Measurements from ENCODE around the gene TINCR. TPM values are rescaled to one million over a fixed set of nuclear protein-coding genes. Genes with fewer than 3 reads are reported as not detected.

The TINCR gene
- total RNA-seq, 2 experiments from 2014 or later = 0.83 to 1.0 TPM

- no peak overlapping the region for H3K4me3 Mint-ChIP-seq
- no peak overlapping the region for H3K27ac Mint-ChIP-seq
- peaks cover 19% of the 10 kb centered on the region for H3K4me1 Mint-ChIP-seq (ENCODE audit: low read depth)
- DNase-seq = no peak
- H3K9me3 Mint-ChIP-seq = no peaks in the 10 kb centered on the region
- CTCF ChIA-PET = interaction anchor here (0.6 to 0.8 kb wide), 2 partner anchors 52 to 316 kb away, joined by 3 to 4 read pairs; no protein-coding TSS in a partner anchor
- intact Hi-C loops (cut with micrococcal nuclease) = loop anchor here (10.0 kb wide), 1 partner anchor 208 kb away; the partner anchor contains the start of gene DUS3L
- peaks cover 27% of the 10 kb centered on the region for H3K36me3 Mint-ChIP-seq (ENCODE audit: low read depth)
- no peaks in the 10 kb centered on the region for H3K27me3 Mint-ChIP-seq (ENCODE audit: low read depth)
These were observed 19.3 kb upstream of the TINCR start for GRCh38 chr19:5587071-5587455.

DNA sequence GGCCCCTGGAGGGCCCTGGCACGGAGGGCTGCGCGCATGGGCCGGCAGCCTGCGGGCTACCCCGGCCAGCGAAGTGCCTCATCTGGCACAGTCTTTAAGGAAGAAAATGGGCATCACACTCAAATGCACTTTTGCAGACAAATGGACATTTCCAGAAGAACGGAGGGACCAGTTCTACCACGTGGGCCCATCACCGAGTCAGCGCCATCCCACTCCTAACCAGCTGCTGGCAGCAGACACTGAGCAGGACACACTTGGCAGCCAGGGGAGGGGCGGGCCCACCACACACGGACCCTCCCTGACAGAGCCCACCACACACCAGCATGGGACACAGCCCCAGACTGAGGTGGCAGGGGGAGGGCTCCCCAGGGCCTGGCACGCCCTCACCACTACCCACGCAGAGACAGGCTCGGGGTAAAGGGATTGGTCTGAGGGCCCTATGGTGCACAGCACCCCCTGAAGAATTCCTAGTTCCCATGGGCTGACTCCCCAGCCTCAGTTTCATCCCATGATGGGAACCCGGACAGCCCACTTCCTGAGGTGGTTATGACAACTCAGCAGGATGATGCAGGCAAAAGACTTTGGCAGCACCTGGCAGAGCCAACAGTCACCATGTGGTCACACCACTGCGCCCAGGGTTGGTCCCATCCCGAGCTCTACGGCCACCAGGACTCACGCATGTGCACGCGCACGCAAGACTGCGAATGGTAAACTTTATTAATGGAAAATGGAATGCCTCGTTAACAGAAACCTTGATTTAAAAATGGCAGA lies 18.7 kb upstream of the TINCR start:
- H3K4me3 Mint-ChIP-seq = no peak overlapping the region
- H3K27me3 Mint-ChIP-seq (ENCODE audit: low read depth) = no peaks in the 10 kb centered on the region
- H3K27ac Mint-ChIP-seq = peak overlapping the region; percentile 18
- CTCF ChIA-PET = interaction anchor here (0.6 to 0.8 kb wide), 2 partner anchors 52 to 317 kb away, joined by 3 to 4 read pairs; no protein-coding TSS in a partner anchor
- DNase-seq = no peak
- intact Hi-C loops (cut with micrococcal nuclease) = loop anchor here (10.0 kb wide), 1 partner anchor 208 kb away; the partner anchor contains the start of gene DUS3L
- H3K4me1 Mint-ChIP-seq (ENCODE audit: low read depth) = peaks cover 19% of the 10 kb centered on the region
- H3K9me3 Mint-ChIP-seq = no peaks in the 10 kb centered on the region
- peaks cover 22% of the 10 kb centered on the region for H3K36me3 Mint-ChIP-seq (ENCODE audit: low read depth)

- no peak overlapping the region for H3K4me3 Mint-ChIP-seq
- H3K27me3 Mint-ChIP-seq (ENCODE audit: low read depth) = no peaks in the 10 kb centered on the region
- peaks cover 21% of the 10 kb centered on the region for H3K36me3 Mint-ChIP-seq (ENCODE audit: low read depth)
- DNase-seq = peak; percentile 85
- no peaks in the 10 kb centered on the region for H3K9me3 Mint-ChIP-seq
- intact Hi-C loops (cut with micrococcal nuclease) = loop anchor here (10.0 kb wide), 1 partner anchor 209 kb away; the partner anchor contains the start of gene DUS3L
- peak overlapping the region; percentile 73 for H3K27ac Mint-ChIP-seq
- CTCF ChIA-PET = interaction anchor here (1.0 kb wide), 1 partner anchor 12 kb away, joined by 8 read pairs; no protein-coding TSS in a partner anchor
- peaks cover 19% of the 10 kb centered on the region for H3K4me1 Mint-ChIP-seq (ENCODE audit: low read depth)
These were observed 17.9 kb upstream of the TINCR start for GRCh38 chr19:5585461-5586299.

- no peaks in the 10 kb centered on the region for H3K9me3 Mint-ChIP-seq
- no peak overlapping the region for H3K4me3 Mint-ChIP-seq
- CTCF ChIA-PET = interaction anchor here (0.7 to 1.1 kb wide), 4 partner anchors 12 to 86 kb away, joined by 3 read pairs; partner anchors contain the start of gene TINCR
- no peak for DNase-seq
- H3K27ac Mint-ChIP-seq = no peak overlapping the region
- no peaks in the 10 kb centered on the region for H3K36me3 Mint-ChIP-seq (ENCODE audit: low read depth)
- no peaks in the 10 kb centered on the region for H3K27me3 Mint-ChIP-seq (ENCODE audit: low read depth)
- peaks cover 5% of the 10 kb centered on the region for H3K4me1 Mint-ChIP-seq (ENCODE audit: low read depth)
- intact Hi-C loops (cut with micrococcal nuclease) = loop anchor here (10.0 kb wide), 1 partner anchor 215 kb away; the partner anchor contains the start of gene DUS3L
These were observed 12.4 kb upstream of the TINCR start for GRCh38 chr19:5580161-5580571.

- CTCF ChIA-PET = interaction anchor here (0.6 to 1.1 kb wide), 3 partner anchors 58 to 811 kb away, joined by 3 read pairs; no protein-coding TSS in a partner anchor
- Mint-ChIP-seq H3K27me3 (ENCODE audit: low read depth) (no peaks in the 10 kb centered on the region), H3K36me3 (ENCODE audit: low read depth) (no peaks in the 10 kb centered on the region), H3K4me3 (no peak overlapping the region), H3K4me1 (ENCODE audit: low read depth) (peaks cover 5% of the 10 kb centered on the region), H3K9me3 (no peaks in the 10 kb centered on the region), H3K27ac (no peak overlapping the region)
- no peak for DNase-seq
- intact Hi-C loops (cut with micrococcal nuclease) = loop anchor here (10.0 kb wide), 1 partner anchor 215 kb away; the partner anchor contains the start of gene DUS3L
These were observed 11.9 kb upstream of the TINCR start for GRCh38 chr19:5579697-5580096.

- CTCF ChIA-PET = interaction anchor here (0.6 to 0.9 kb wide), 2 partner anchors 32 to 810 kb away, joined by 3 read pairs; no protein-coding TSS in a partner anchor
- Mint-ChIP-seq H3K4me3 (no peak overlapping the region), H3K27ac (no peak overlapping the region), H3K4me1 (ENCODE audit: low read depth) (peaks cover 5% of the 10 kb centered on the region), H3K36me3 (ENCODE audit: low read depth) (no peaks in the 10 kb centered on the region), H3K9me3 (no peaks in the 10 kb centered on the region), H3K27me3 (ENCODE audit: low read depth) (no peaks in the 10 kb centered on the region)
- no peak for DNase-seq
- intact Hi-C loops (cut with micrococcal nuclease) = no loop called here
These were observed 11.5 kb upstream of the TINCR start for GRCh38 chr19:5579286-5579685.

DNA sequence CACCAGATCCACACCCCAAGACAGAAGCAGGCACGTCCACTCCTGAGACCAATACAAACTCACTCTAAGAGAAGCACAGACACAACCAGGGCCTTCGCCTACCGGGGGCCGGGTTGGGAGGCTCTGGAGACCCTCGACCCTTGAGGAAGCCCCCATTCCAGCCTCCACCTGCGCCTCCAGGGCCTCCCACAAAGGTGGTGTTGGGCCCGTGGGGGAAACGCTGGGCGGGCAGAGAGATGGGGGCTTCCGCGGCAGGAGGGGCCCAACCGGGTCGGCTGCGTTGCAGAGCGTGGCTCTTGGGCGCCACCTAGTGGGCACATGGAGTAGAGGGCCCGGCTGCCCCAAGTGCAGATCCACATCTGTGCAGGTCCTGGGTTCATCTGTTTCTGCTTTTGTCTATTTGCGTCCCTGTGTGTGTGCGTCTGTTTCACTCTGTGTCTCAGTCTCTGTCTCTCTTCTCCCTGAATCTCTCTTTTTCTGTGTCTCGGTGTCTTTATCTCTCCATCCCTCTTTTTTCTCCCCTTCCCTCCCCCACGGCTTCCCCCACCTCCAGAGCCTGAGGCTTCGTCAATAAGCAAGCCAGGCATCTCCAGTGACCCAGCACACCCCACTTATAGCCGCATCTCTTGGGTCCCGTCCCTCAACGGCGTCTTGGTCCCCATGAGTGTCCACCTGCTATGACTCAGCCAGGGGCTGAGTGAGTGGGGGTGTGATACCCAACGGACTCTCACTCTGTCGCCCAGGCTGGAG lies 10.5 kb upstream of the TINCR start:
- Mint-ChIP-seq H3K36me3 (ENCODE audit: low read depth) (no peaks in the 10 kb centered on the region), H3K27ac (no peak overlapping the region), H3K4me1 (ENCODE audit: low read depth) (peaks cover 5% of the 10 kb centered on the region), H3K4me3 (no peak overlapping the region), H3K27me3 (ENCODE audit: low read depth) (no peaks in the 10 kb centered on the region), H3K9me3 (no peaks in the 10 kb centered on the region)
- DNase-seq = peak; percentile 73
- CTCF ChIA-PET = interaction anchor here (0.9 kb wide), 1 partner anchor 31 kb away, joined by 3 read pairs; no protein-coding TSS in a partner anchor
- intact Hi-C loops (cut with micrococcal nuclease) = no loop called here

- H3K4me1 Mint-ChIP-seq (ENCODE audit: low read depth) = peaks cover 5% of the 10 kb centered on the region
- no peaks in the 10 kb centered on the region for H3K9me3 Mint-ChIP-seq
- H3K27ac Mint-ChIP-seq = no peak overlapping the region
- no peaks in the 10 kb centered on the region for H3K36me3 Mint-ChIP-seq (ENCODE audit: low read depth)
- intact Hi-C loops (cut with micrococcal nuclease) = no loop called here
- no peaks in the 10 kb centered on the region for H3K27me3 Mint-ChIP-seq (ENCODE audit: low read depth)
- H3K4me3 Mint-ChIP-seq = no peak overlapping the region
- no peak for DNase-seq
- CTCF ChIA-PET = interaction anchor here (0.7 kb wide), 1 partner anchor 89 kb away, joined by 5 read pairs; no protein-coding TSS in a partner anchor
These were observed 7.8 kb upstream of the TINCR start for GRCh38 chr19:5575590-5575989.

GRCh38 chr19:5572556-5573286 lies 5.0 kb upstream of the TINCR start:
- no peak overlapping the region for H3K4me3 Mint-ChIP-seq
- peaks cover 2% of the 10 kb centered on the region for H3K27me3 Mint-ChIP-seq (ENCODE audit: low read depth)
- no peaks in the 10 kb centered on the region for H3K36me3 Mint-ChIP-seq (ENCODE audit: low read depth)
- no peak for DNase-seq
- CTCF ChIA-PET = interaction anchor here (1.1 kb wide), 1 partner anchor 13 kb away, joined by 8 read pairs; no protein-coding TSS in a partner anchor
- H3K27ac Mint-ChIP-seq = no peak overlapping the region
- intact Hi-C loops (cut with micrococcal nuclease) = no loop called here
- H3K4me1 Mint-ChIP-seq (ENCODE audit: low read depth) = peaks cover under 1% of the 10 kb centered on the region
- no peaks in the 10 kb centered on the region for H3K9me3 Mint-ChIP-seq

GRCh38 chr19:5571777-5572176 lies 4.0 kb upstream of the TINCR start:
- H3K9me3 Mint-ChIP-seq = no peaks in the 10 kb centered on the region
- DNase-seq = no peak
- intact Hi-C loops (cut with micrococcal nuclease) = no loop called here
- CTCF ChIA-PET = no interaction called here
- no peak overlapping the region for H3K4me3 Mint-ChIP-seq
- H3K27ac Mint-ChIP-seq = no peak overlapping the region
- H3K27me3 Mint-ChIP-seq (ENCODE audit: low read depth) = peaks cover 2% of the 10 kb centered on the region
- H3K4me1 Mint-ChIP-seq (ENCODE audit: low read depth) = no peaks in the 10 kb centered on the region
- H3K36me3 Mint-ChIP-seq (ENCODE audit: low read depth) = no peaks in the 10 kb centered on the region

DNA sequence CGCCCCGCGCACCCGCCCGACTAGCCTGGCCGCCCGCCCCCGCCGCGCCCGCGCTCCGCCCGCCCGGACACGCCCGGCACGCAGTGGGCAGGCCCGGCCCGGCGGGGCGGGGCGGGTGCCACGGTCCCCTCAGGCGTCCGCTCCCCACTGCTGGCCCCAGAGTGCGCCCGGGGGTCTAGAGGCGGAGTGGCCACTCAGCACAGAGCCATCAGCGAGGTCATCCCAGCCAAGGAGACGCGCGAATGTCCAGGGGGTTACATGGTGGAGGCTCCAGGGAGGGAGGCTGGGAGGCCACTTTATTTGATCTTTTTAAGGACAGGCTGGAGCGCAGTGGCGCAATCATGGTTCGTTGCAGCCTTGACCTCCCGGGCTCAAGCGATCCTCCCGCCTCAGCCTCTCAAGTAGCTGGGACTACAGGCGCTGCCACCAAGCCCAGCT lies 236 bp upstream of the TINCR start:
- intact Hi-C loops (cut with micrococcal nuclease) = no loop called here
- no peak for DNase-seq
- Mint-ChIP-seq H3K9me3 (no peaks in the 10 kb centered on the region), H3K4me1 (ENCODE audit: low read depth) (no peaks in the 10 kb centered on the region), H3K27ac (no peak overlapping the region), H3K27me3 (ENCODE audit: low read depth) (peaks cover 14% of the 10 kb centered on the region), H3K4me3 (no peak overlapping the region), H3K36me3 (ENCODE audit: low read depth) (no peaks in the 10 kb centered on the region)
- CTCF ChIA-PET = interaction anchor here (1.2 kb wide), 1 partner anchor 12 kb away, joined by 3 read pairs; no protein-coding TSS in a partner anchor

All from activated naive CD4-positive, alpha-beta T cell treated with anti-CD3 and anti-CD28 coated beads for 36 hours (primary cell).